Activated T-cell treated with anti-CD3 and anti-CD28 coated beads for 1 hour (primary cell): Measurements from ENCODE around the gene ANAPC2.
A peak's percentile ranks its signal among the peaks of the same experiment; 100 is the strongest.

Source experiments
- DNase-seq: peaks from one replicate; pipeline ENCODE4 v3.0.0-alpha.2; 2020; ENCODE audit warnings: low read depth

The ANAPC2 gene

GRCh38 chr9:137161558-137162486 lies 26.5 kb downstream of the ANAPC2 start:
- DNase-seq = no peak

- DNase-seq = no peak
These were observed 27.4 kb downstream of the ANAPC2 start for GRCh38 chr9:137160716-137161557.

DNA sequence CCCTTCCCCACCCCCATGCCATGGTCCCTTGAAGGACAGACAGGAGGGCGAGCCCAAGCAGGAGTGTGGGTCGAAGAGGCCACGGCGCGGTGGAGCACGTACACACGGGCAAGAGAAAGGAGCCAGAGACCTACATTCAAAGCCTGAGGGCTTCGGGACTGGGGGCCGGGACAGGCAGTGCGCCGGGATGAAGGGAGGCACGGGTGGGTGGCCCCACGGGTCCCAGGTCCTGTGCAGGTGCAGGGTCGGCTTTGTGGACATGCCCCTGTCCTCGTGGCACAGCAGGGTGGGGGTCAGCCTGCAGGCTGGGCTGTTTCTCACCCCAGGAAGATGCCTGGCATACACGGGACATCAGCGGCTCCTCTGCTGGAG lies 28.3 kb downstream of the ANAPC2 start:
- DNase-seq = no peak

GRCh38 chr9:137159105-137160053 lies 29.0 kb downstream of the ANAPC2 start:
- DNase-seq = no peak

DNA sequence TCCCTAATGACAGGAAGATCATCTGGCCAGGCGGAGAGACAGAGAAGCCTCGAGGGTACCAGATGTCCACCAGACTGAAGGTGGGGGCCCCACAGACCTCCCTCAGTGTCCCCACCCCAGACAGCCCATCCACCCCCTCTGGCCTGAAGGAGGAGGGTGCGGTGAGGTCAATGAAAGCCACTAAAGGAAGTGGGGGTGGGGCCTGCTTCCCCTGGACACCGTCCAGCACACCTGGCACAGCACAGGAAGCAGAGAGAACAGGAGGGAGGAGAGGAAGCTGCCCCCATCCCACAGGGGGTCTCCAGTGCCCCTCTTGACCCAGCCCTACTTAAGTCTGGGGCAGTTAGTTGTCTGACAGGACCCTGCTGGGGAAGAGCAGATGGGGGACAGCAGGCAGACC lies 29.7 kb downstream of the ANAPC2 start:
- no peak for DNase-seq

GRCh38 chr9:137157618-137158415 lies 30.5 kb downstream of the ANAPC2 start:
- no peak for DNase-seq

- DNase-seq = peak; percentile 54
These were observed 31.6 kb downstream of the ANAPC2 start for GRCh38 chr9:137156567-137157375.

DNA sequence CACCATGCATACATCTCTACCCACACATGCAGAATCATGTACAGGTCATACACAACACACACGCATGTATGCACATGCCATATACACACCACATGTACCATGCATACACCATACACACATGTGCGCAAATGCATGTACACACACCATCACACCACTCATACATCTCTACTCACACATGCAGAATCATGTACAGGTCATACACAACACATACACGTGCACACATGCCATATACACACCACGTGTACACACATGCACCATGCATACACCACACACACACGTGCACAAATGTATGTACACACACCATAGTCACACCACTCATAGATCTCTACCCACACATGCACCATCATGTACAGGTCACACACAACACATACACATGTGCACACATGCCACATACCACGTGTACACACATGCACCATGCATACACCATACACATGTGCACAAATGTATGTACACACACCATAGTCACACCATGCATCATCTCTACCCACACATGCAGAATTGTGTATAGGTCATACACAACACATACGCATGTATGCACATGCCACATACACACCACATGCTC lies 35.4 kb downstream of the ANAPC2 start:
- no peak for DNase-seq

- DNase-seq = no peak
These were observed 37.5 kb downstream of the ANAPC2 start for GRCh38 chr9:137150617-137151457.

DNA sequence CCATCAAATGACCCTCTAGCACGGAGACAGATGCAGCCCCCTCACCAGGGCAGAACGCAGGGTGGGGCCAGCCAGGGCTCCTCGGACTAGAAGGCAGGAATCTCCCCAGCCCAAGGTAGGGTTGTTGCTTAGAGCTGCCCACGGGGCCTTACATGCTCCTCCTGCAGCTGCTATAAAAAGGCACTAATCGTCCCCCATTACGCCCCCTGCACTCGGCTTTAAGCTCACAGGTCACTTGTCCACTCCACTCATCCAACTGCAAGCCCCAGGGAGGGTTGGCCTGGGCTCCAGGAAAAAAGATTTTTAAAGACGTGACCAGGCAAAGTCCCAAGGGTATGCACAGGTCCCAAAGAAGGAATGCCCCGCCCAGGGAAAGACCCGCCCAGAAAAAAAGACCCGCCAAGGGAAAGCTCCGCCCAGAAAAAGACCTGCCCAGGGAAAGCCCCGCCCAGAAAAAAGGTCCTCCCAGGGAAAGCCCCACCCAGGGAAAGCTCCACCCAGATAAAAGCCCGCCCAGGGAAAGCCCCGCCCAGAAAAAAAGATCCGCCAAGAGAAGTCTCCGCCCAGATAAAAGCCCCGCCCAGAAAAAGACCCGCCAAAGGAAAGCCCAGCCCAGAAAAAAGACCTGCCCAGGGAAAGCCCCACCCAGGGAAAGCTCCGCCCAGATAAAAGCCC lies 38.3 kb downstream of the ANAPC2 start:
- no peak for DNase-seq

DNA sequence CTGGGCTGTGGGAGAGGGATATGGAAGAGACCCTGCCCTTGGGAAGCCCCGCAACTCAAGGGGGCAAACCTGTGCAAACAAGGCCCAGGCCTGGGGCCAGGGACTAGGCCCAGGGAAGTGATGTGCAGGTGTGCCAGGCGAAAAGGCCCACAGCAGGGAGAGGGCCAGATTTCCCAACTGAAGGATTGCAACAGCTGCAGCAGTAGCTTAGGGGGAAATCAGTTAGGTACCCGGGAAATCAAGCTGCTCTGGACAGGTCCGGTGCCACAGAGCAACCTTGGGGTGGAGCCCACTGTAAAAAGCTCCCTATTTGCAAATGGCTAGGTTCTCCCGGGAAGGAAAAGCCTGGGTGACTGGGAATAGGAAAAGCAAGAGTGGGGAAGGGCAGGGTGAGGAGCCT lies 39.0 kb downstream of the ANAPC2 start:
- DNase-seq = no peak

- DNase-seq = no peak
These were observed 39.7 kb downstream of the ANAPC2 start for GRCh38 chr9:137148661-137149060.

- DNase-seq = no peak
These were observed 40.1 kb downstream of the ANAPC2 start for GRCh38 chr9:137148242-137148641.

GRCh38 chr9:137147793-137148160 lies 40.6 kb downstream of the ANAPC2 start:
- no peak for DNase-seq

DNA sequence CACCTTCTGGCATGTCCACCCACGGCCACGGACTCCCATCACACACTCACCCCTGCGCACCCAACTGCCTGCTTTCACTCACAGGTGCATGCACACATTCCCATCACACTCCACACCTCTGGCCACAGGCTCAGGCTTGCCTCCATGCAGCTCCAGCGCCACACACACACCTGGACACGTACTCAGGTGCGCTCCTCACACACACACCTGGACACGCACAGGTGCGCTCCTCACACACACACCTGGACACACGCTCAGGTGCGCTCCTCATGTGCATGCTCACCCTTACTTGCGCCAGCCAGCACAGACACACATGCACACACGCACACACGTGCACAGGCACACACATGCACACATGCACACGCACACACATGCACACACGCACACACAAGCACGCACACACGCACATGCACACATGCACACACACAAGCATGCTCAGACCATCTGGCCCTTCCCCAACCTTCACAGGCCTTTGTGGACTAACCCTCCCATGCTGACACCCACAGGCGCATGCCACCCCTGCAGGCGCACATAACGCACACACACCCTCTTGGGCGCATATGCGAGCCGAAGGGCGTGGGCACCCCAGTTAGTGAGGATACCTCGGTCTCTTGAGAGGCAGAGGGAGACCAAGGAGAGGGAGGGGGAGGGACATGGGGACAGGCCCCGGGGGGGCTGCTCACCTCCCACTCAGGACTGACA lies 41.1 kb downstream of the ANAPC2 start:
- no peak for DNase-seq

GRCh38 chr9:137146527-137146918 lies 41.8 kb downstream of the ANAPC2 start:
- DNase-seq = no peak

DNA sequence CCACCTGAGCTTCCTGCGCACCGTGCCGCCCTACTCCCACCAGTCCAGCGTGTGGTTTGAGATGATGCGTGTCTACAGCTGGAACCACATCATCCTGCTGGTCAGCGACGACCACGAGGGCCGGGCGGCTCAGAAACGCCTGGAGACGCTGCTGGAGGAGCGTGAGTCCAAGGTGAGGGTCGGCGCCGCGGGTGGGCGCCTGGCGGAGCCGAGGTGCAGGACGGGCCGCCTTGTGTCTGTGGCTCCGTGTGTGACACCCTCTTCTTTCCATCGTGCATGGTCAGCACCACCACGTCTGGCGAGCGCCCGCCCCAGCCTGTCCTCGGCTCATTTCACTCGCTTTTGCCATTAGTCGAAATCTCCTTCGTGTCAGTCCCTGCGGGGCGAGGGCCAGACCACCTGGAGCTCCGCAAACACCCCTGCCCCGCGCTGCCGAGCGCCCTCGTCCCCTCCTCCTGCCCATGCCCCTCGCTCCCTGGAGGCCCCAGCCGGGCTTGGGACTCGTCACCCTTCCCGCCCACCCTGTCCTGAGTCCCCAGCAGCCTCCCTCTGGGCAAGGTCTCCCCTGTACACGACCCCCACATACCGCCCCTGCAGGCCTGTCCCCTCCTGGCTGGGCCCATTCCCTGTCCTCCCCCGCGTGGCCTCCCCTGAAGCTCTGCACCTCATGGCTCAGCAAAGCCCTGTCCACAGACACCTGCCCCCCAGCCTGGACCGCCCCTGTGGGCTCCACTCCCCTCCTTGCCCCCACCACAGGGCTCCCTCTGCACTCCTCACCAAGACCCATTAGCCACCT lies 42.4 kb downstream of the ANAPC2 start:
- DNase-seq = no peak
